GM23338 (cell line): Measurements from ENCODE around the gene ADCYAP1R1. TPM values are rescaled to one million over a fixed set of nuclear protein-coding genes. Genes with fewer than 3 reads are reported as not detected.

Experiments used
- ATAC-seq: fragments of 200-7000 bp; cut with Tn5 transposase; 3 replicates; pipeline ENCODE4 v1.9.1; 2020
- DNase-seq: peaks from one replicate; pipeline ENCODE4 v3.0.0-alpha.2; 2015; ENCODE audit warnings: low spot score
- H2AFZ ChIP-seq: fragments of 200-600 bp; sonication (generic); 2 replicates; pipeline ENCODE4 v1.8.0; 2016; ENCODE audit warnings: antibody characterized with exemption, mild to moderate bottlenecking, moderate library complexity
- H3F3A ChIP-seq: fragments of 200-600 bp; sonication (generic); replicated peaks from 2 replicates; pipeline ENCODE4 v1.8.0; 2017; ENCODE audit warnings: antibody characterized with exemption, mixed run types, low read depth
- H3K27ac ChIP-seq: fragments of 200-600 bp; sonication (generic); 2 replicates; pipeline ENCODE4 v1.6.1; 2016; ENCODE audit warnings: low read depth
- H3K27me3 ChIP-seq: fragments of 200-600 bp; sonication (generic); 2 replicates; pipeline ENCODE4 v1.8.0; 2016; ENCODE audit warnings: mild to moderate bottlenecking, mixed run types, moderate library complexity; ENCODE audit not compliant: insufficient read depth
- H3K36me3 ChIP-seq: fragments of 200-600 bp; sonication (generic); 2 replicates; pipeline ENCODE4 v1.8.0; 2016; ENCODE audit warnings: mild to moderate bottlenecking; ENCODE audit not compliant: insufficient read depth
- H3K4me1 ChIP-seq: fragments of 200-600 bp; sonication (generic); 2 replicates; pipeline ENCODE4 v1.8.0; 2016; ENCODE audit warnings: mild to moderate bottlenecking, moderate library complexity; ENCODE audit not compliant: insufficient read depth
- H3K4me2 ChIP-seq: fragments of 200-600 bp; sonication (generic); 2 replicates; pipeline ENCODE4 v1.7.1; 2017; ENCODE audit warnings: mixed run types
- H3K4me3 ChIP-seq: fragments of 200-600 bp; sonication (generic); 2 replicates; pipeline ENCODE4 v1.6.1; 2016; ENCODE audit warnings: mixed run types
- H3K79me2 ChIP-seq: fragments of 200-600 bp; sonication (generic); replicated peaks from 2 replicates; pipeline ENCODE4 v1.8.0; 2017; ENCODE audit warnings: mild to moderate bottlenecking; ENCODE audit not compliant: insufficient read depth
- H3K9me2 ChIP-seq: fragments of 200-600 bp; sonication (generic); 2 replicates; pipeline ENCODE4 v1.8.0; 2017; ENCODE audit not compliant: insufficient read depth
- H4K20me1 ChIP-seq: fragments of 200-600 bp; sonication (generic); replicated peaks from 2 replicates; pipeline ENCODE4 v1.8.0; 2017; ENCODE audit warnings: mild to moderate bottlenecking; ENCODE audit not compliant: insufficient read depth
- H3K27ac Mint-ChIP-seq: 2 replicates; pipeline ENCODE4 v1.8.0; 2020; ENCODE audit warnings: inconsistent platforms, mild to moderate bottlenecking, moderate library complexity, mixed read lengths
- H3K27me3 Mint-ChIP-seq: 3 replicates; pipeline ENCODE4 v1.8.0; 2022; ENCODE audit warnings: low read depth, mild to moderate bottlenecking, moderate library complexity, mixed read lengths, inconsistent platforms; ENCODE audit not compliant: insufficient read depth, poor library complexity
- H3K36me3 Mint-ChIP-seq: 3 replicates; pipeline ENCODE4 v1.8.0; 2021; ENCODE audit warnings: low read depth, mild to moderate bottlenecking, inconsistent platforms, moderate library complexity, mixed read lengths
- H3K4me1 Mint-ChIP-seq: 3 replicates; pipeline ENCODE4 v1.8.0; 2020; ENCODE audit warnings: mild to moderate bottlenecking, inconsistent platforms, mixed read lengths
- H3K4me3 Mint-ChIP-seq: 3 replicates; pipeline ENCODE4 v1.8.0; 2021; ENCODE audit warnings: moderate library complexity, mild to moderate bottlenecking, inconsistent platforms, mixed read lengths
- H3K9me3 Mint-ChIP-seq: 3 replicates; pipeline ENCODE4 v1.8.0; 2020; ENCODE audit warnings: moderate library complexity, mild to moderate bottlenecking, inconsistent platforms, mixed read lengths
- JUNB ChIP-seq: IDR thresholded peaks from one replicate; pipeline ENCODE4 v1.6.1; 2016; ENCODE audit warnings: antibody characterized with exemption; ENCODE audit not compliant: unreplicated experiment
- POLR2AphosphoS5 ChIP-seq: IDR thresholded peaks from 2 replicates; pipeline ENCODE4 v1.6.1; 2016; ENCODE audit warnings: antibody characterized with exemption, low read depth
- REST ChIP-seq: IDR thresholded peaks from one replicate; pipeline ENCODE4 v1.6.1; 2018; ENCODE audit warnings: antibody characterized with exemption; ENCODE audit not compliant: unreplicated experiment
- polyA plus RNA-seq: library from polyadenylated mRNA; unstranded; fragments of >200 nt; fragmentation: Nextera tagmentation; extraction: Ambion mirVana; gene quantifications from 2 replicates; pipeline ENCODE4 v1.2.1, GENCODE V29; 2016
- total RNA-seq: library from RNA; depleted of rRNA; stranded (reverse); fragments of >200 nt; shearing (Covaris generic); gene quantifications from 2 replicates; pipeline ENCODE4 v1.2.3, GENCODE V29; 2014
- TF ChIP-seq, protein P1 (sequence below): fragments of 250-450 bp; sonication (Bioruptor Pico); IDR thresholded peaks from 2 replicates; pipeline ENCODE4 v1.5.0; 2020; ENCODE audit warnings: mild to moderate bottlenecking, moderate library complexity

ADCYAP1R1 gene
- total and polyA plus RNA-seq, 2 experiments from 2014 or later, result 1.8 to 10.6 TPM

- Histone ChIP-seq H3K4me1 (no peaks in the 10 kb centered on the region), H4K20me1 (no peaks in the 10 kb centered on the region), H3K79me2 (no peaks in the 10 kb centered on the region), H3K27me3 (no peaks in the 10 kb centered on the region), H3K27ac (no peak overlapping the region), H2AFZ (no peak overlapping the region), H3K4me2 (no peak overlapping the region), H3K36me3 (no peaks in the 10 kb centered on the region), H3K4me3 (no peak overlapping the region), H3F3A (no peaks in the 10 kb centered on the region), H3K9me2 (no peaks in the 10 kb centered on the region)
- TF ChIP-seq JUNB, result no peak
- no peak for TF ChIP-seq REST
- TF ChIP-seq POLR2AphosphoS5, result no peak
- TF ChIP-seq, protein P1, sequence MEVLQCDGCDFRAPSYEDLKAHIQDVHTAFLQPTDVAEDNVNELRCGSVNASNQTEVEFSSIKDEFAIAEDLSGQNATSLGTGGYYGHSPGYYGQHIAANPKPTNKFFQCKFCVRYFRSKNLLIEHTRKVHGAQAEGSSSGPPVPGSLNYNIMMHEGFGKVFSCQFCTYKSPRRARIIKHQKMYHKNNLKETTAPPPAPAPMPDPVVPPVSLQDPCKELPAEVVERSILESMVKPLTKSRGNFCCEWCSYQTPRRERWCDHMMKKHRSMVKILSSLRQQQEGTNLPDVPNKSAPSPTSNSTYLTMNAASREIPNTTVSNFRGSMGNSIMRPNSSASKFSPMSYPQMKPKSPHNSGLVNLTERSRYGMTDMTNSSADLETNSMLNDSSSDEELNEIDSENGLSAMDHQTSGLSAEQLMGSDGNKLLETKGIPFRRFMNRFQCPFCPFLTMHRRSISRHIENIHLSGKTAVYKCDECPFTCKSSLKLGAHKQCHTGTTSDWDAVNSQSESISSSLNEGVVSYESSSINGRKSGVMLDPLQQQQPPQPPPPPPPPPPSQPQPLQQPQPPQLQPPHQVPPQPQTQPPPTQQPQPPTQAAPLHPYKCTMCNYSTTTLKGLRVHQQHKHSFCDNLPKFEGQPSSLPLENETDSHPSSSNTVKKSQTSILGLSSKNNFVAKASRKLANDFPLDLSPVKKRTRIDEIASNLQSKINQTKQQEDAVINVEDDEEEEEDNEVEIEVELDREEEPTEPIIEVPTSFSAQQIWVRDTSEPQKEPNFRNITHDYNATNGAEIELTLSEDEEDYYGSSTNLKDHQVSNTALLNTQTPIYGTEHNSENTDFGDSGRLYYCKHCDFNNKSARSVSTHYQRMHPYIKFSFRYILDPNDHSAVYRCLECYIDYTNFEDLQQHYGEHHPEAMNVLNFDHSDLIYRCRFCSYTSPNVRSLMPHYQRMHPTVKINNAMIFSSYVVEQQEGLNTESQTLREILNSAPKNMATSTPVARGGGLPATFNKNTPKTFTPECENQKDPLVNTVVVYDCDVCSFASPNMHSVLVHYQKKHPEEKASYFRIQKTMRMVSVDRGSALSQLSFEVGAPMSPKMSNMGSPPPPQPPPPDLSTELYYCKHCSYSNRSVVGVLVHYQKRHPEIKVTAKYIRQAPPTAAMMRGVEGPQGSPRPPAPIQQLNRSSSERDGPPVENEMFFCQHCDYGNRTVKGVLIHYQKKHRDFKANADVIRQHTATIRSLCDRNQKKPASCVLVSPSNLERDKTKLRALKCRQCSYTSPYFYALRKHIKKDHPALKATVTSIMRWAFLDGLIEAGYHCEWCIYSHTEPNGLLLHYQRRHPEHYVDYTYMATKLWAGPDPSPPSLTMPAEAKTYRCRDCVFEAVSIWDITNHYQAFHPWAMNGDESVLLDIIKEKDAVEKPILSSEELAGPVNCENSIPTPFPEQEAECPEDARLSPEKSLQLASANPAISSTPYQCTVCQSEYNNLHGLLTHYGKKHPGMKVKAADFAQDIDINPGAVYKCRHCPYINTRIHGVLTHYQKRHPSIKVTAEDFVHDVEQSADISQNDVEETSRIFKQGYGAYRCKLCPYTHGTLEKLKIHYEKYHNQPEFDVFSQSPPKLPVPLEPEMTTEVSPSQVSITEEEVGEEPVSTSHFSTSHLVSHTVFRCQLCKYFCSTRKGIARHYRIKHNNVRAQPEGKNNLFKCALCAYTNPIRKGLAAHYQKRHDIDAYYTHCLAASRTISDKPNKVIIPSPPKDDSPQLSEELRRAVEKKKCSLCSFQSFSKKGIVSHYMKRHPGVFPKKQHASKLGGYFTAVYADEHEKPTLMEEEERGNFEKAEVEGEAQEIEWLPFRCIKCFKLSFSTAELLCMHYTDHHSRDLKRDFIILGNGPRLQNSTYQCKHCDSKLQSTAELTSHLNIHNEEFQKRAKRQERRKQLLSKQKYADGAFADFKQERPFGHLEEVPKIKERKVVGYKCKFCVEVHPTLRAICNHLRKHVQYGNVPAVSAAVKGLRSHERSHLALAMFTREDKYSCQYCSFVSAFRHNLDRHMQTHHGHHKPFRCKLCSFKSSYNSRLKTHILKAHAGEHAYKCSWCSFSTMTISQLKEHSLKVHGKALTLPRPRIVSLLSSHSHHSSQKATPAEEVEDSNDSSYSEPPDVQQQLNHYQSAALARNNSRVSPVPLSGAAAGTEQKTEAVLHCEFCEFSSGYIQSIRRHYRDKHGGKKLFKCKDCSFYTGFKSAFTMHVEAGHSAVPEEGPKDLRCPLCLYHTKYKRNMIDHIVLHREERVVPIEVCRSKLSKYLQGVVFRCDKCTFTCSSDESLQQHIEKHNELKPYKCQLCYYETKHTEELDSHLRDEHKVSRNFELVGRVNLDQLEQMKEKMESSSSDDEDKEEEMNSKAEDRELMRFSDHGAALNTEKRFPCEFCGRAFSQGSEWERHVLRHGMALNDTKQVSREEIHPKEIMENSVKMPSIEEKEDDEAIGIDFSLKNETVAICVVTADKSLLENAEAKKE, result no peak
- Mint-ChIP-seq H3K36me3 (peaks cover 10% of the 10 kb centered on the region), H3K27me3 (peaks cover 11% of the 10 kb centered on the region), H3K27ac (no peak overlapping the region), H3K4me3 (no peak overlapping the region), H3K4me1 (peaks cover 14% of the 10 kb centered on the region), H3K9me3 (no peaks in the 10 kb centered on the region)
- ATAC-seq (no peak), DNase-seq (no peak)
These were observed 25.6 kb downstream of the ADCYAP1R1 start for GRCh38 chr7:31077484-31078362.
